GM12891 (cell line): ENCODE results near the gene ITPR3.

Source experiments
- DNase-seq: peaks from one replicate; pipeline ENCODE4 v3.0.0; 2011; ENCODE audit warnings: low spot score; ENCODE audit not compliant: insufficient read length
- FAIRE-seq: peaks from 2 replicates; lab custom pipeline; 2011; peaks lifted over from hg19 to GRCh38; lab: Jason Lieb, UNC
- PAX5 ChIP-seq: IDR thresholded peaks from 2 replicates; pipeline ENCODE4 v1.6.1; 2011; ENCODE audit warnings: low read length, moderate library complexity, mild to moderate bottlenecking; ENCODE audit not compliant: insufficient read depth, severe bottlenecking
- POLR2A ChIP-seq: IDR thresholded peaks from 2 replicates; pipeline ENCODE4 v1.6.1; 2011; ENCODE audit warnings: low read depth, low read length, control low read depth
- POLR2AphosphoS5 ChIP-seq: IDR thresholded peaks from 2 replicates; pipeline ENCODE4 v1.6.1; 2011; ENCODE audit warnings: low read depth, low read length, control low read depth
- POU2F2 ChIP-seq: IDR thresholded peaks from 2 replicates; pipeline ENCODE4 v1.6.1; 2011; ENCODE audit warnings: low read depth, mild to moderate bottlenecking, control low read depth, low read length, moderate library complexity
- SPI1 ChIP-seq: IDR thresholded peaks from 2 replicates; pipeline ENCODE4 v1.6.1; 2011; ENCODE audit warnings: low read depth, low read length, control low read depth
- TAF1 ChIP-seq: IDR thresholded peaks from 2 replicates; pipeline ENCODE4 v1.6.1; 2011; ENCODE audit warnings: low read depth, low read length, control low read depth

ITPR3 gene

DNA sequence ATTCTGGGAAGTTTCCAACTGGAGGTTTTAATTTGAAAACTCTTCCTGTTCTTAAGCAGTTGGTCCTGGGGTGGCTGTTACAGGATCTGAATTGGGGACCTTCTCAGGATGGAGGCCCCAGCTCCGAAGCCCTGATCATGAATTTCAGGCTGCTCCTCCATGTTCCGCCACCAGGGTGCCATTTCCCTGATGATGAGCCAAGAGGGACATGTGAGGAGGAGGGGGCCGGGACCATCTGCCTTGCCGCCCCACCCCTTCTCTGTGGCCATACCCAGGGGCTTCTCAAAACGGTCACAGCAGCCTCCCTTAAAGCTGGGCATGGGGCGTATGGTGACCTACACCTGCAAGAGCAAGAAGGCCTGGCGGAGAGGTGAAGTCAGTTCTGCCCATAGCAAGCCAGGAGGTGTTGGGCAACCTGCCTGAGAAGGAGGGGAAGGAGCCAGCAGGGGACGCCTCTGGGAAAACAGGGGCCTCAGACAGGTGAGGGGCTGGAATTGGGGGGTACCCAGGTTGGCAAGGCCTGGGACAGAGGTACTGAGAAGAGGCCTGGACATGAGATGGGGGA, 37.4 kb upstream of the ITPR3 start:
- TF ChIP-seq TAF1 = no peak
- TF ChIP-seq SPI1 = no peak
- TF ChIP-seq PAX5 = no peak
- no peak for TF ChIP-seq POLR2A
- no peak for TF ChIP-seq POLR2AphosphoS5
- TF ChIP-seq POU2F2 = no peak
- DNase-seq (no peak), FAIRE-seq (no peak)

DNA sequence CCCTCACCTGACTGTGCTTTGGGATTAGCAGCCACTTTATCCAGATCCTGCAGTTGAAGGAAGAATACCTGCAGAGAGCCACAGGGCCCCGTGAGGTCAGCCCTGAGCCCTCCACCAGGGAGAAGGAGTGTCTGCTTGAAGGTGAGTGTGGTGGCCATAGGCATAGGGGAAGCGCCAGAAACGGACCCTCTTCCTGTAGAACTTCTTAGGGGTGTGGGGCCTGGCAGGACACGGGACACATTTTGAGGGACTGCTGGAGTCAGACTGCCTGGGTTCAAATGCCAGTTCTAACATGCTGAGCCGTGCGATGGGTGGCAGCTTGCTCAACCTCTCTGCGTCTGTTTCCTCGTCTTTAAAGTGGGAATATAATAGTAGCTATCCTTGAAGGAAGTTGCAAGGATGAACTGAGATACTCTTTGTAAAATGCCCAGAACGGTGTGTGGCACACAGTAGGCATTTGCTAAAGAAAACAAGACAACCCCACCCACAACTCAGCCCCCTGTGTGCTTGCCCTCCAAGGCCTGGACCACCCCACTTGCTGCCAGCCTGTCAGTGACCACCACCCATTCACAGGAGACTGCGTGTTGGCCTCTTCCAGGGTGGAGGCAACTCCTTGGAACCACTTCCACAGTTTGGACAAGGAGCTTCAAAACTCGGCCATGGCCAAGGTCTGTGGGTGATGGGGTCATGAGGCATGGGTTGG, 36.3 kb upstream of the ITPR3 start:
- DNase-seq = no peak
- FAIRE-seq = no peak
- no peak for TF ChIP-seq TAF1
- TF ChIP-seq SPI1 = no peak
- TF ChIP-seq PAX5 = no peak
- TF ChIP-seq POLR2A = no peak
- TF ChIP-seq POU2F2 = no peak
- no peak for TF ChIP-seq POLR2AphosphoS5

DNA sequence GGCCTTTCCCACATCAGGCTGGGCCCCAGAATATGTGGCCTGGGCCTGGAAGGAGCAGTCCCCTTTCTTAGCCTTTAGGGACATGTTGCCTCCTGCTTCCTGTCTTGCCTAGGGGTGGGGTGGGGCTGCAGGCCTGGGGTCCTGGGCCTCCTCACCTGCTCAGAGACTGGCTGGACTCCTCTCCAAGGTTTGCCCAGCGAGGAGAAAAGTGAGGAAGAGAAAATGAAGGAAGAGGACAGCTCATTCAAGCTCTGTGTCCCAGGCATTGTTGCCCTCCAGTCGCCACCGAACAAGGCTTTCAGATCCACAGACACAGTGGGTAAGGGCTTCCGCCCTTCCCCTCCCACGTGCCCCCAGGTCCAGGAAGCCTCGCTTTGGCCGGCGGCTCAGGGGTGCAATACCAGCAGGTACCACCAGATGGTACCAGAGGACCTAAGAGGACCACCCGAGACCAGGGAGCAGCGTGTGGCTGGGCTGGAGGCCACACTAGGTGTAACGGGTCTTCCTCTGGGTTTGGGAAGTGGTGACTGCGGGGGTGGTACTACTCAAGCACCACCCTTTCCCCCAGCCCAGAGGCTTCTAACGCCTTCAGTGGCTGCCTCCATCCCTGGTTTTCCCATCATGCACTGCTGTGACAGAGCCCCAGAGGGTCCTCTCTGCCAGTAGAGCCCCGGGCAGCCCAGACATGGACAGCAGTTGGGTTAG, 35.6 kb upstream of the ITPR3 start:
- FAIRE-seq (peak; percentile 86), DNase-seq (peak; percentile 82)
- TF ChIP-seq POLR2AphosphoS5 (no peak), PAX5 (no peak), POLR2A (0 out of 2 replicates have a peak, but pooled peaks have one; percentile 42), SPI1 (0 out of 2 replicates have a peak, but pooled peaks have one; percentile 21), TAF1 (no peak)

DNA sequence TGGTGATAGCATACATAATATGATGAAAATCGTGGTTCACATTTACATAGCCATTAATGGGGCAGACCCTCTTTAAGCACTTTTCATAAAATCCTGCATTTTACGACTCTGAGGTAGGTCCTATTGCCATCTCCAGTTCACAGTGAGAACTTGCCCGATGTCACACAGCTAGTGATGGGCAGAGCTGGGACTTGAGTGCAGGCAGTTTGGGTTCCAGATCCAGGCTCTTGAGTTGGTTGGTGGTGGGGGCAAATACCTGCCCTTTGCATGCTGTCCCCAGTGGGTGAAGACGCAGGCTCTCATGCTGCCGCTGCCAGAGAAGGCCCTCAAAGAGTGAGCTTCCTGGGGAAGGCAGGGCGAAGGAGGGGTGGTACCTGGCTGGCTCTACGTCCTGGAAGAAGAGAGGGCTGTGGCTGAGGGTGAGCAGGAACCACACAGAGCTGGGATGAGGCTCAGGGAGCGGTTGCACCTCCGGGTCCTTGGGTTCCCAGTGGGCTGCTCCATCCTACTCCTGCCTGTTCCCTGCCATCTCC, 34.9 kb upstream of the ITPR3 start:
- FAIRE-seq (no peak), DNase-seq (no peak)
- TF ChIP-seq POU2F2 (no peak), POLR2A (no peak), PAX5 (no peak), SPI1 (no peak), POLR2AphosphoS5 (no peak), TAF1 (no peak)

DNA sequence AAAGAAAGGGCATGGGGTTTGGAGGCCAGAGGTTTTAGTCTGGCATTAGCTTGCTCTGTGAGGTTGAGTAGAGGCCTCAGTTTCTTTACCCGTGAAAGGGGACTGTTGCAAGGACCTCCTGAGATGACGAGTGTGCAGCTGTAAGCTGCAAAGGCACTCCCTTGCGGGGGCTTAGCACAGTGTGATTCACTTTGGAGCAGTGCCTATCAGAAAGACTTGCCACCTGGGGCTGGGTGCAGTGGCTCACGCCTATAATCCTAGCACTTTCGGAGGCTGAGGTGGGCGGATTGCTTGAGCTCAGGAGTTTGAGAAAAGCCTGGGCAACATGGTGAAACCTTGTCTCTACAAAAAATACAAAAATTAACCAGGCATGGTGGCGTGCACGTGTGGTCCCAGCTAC, 33.6 kb upstream of the ITPR3 start:
- DNase-seq = no peak
- no peak for FAIRE-seq
- no peak for TF ChIP-seq POLR2AphosphoS5
- TF ChIP-seq POU2F2 = no peak
- TF ChIP-seq SPI1 = no peak
- no peak for TF ChIP-seq TAF1
- no peak for TF ChIP-seq PAX5
- no peak for TF ChIP-seq POLR2A

DNA sequence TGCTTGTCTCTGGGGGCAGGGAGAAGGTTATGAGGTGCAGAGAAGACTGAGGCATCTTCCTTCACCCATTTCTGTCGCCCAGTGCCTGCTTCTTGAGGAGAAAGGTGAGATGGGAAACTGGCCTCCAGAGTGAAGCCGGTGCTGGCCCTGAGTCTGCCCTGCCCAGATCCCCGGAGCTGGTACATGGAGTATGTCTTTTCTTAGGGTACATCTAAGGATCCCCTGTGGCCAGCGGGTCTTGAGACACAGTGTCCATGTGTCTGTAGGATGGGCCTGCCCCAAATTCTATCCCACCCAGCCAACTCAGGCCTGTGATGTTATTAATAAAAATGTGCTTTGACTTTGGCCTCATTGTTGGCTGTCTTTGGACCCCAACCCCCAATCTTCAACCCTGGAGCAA, 32.2 kb upstream of the ITPR3 start:
- no peak for DNase-seq
- no peak for TF ChIP-seq POLR2A
- TF ChIP-seq SPI1 = no peak
- TF ChIP-seq TAF1 = no peak
- no peak for TF ChIP-seq POLR2AphosphoS5
- TF ChIP-seq POU2F2 = no peak
- no peak for TF ChIP-seq PAX5
- no peak for FAIRE-seq

DNA sequence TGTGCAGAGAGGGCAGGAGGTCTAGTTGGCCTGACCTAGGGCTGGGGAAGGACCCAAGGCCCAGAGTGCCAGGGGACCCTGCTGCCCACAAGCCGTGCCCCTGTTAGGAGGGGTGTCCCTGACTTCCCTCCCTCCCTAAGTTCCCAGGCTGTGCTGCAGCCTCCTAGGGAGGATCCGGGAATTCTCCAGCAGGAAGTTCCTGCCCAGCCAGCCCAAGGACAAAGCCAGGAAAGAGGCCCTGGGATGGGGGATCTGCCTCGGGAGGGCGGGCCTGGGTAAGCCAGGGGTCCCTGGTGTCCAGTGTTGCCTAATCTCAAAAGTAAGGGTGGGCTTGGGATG, 31.8 kb upstream of the ITPR3 start:
- DNase-seq = no peak
- TF ChIP-seq SPI1 (no peak), POU2F2 (no peak), TAF1 (no peak), POLR2AphosphoS5 (no peak), POLR2A (no peak), PAX5 (no peak)
- FAIRE-seq = no peak

DNA sequence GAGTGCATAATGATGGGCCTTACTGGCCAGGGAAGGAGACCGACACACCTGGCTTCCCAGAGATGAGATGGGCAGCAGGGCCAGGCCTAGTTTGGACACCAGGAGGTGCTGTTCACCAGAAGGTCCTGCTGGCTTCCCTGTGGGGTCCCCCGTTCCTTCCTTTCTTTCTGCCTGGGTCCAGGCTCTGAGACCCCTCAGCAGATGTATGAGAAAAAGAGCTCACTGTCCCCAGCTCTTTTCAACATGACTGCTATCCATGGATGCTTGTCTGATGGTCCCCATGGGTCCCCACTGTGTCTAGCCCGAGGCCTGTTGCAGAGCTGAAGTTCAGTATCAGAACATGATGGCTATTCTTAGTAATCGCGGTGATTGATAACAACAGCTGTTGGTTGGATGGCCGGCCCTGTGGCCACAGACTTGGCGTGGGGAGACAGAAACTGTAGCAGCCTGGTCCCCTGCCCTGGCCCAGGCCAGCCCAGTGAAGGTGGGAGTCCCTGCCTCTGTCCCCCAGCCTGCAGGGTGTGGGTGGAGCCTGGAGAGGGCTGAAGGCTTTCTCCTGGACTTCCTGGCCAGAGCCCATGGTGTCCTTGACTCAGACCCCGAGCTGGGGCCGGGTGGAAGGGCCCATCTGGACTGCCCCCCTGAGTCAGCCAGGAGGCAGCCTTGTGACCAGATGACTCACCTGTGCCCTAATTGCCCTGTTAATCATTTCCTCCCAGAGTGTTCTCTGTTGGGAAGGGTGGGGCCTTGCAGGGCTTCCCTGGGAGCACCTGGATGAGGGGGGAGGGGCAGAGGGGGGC, 31.2 kb upstream of the ITPR3 start:
- TF ChIP-seq PAX5 (no peak), POLR2AphosphoS5 (no peak), SPI1 (peak; percentile 2; the same call in 1 of the 2 replicates)
- DNase-seq (peak; percentile 58), FAIRE-seq (peak; percentile 72)

DNA sequence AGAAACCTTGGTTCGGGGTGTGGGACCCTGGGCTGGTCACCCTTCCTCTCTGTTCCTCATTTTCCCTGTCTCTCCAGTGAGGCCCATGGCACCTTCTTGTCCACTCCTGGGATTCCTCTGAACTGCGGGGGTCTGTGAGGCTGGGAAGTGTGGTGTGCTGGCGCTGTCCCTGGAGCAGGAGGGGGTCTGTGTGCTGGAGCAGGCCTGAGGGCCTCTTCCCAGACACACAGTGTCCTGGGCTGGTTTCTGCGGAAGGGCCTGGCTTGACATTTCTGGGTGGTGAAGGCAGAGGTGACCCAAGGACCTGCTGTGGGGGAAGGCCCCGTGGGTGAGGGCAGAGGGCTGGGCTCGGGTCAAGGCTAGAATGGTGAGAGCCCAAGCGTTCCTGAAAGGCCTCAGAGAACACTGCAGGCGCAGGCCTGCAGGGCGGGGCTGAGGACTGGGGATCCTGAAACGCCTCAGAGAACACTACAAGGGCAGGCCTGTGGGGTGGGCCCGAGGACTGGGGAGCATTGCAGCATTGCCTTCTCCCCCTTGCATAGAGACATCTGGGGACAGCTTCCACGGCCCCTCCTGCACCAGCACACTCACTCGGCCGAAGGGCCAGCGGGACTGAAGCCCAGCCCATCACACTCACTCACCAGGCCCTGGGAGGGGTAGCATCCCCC, 30.5 kb upstream of the ITPR3 start:
- DNase-seq (no peak), FAIRE-seq (peak; percentile 80)
- TF ChIP-seq SPI1 = no peak
- TF ChIP-seq POLR2A = no peak
- no peak for TF ChIP-seq POLR2AphosphoS5
- TF ChIP-seq PAX5 = no peak
- TF ChIP-seq POU2F2 = no peak
- no peak for TF ChIP-seq TAF1
